Sigmoid colon (tissue), 7 donors: Measurements from ENCODE around the gene MTMR2. TPM values are rescaled to one million over a fixed set of nuclear protein-coding genes. Genes with fewer than 3 reads are reported as not detected.

Source experiments
- DNase-seq: peaks from one replicate; pipeline ENCODE4 v3.0.0-alpha.2; 2019
- H3K27ac ChIP-seq, 4 donors: fragments of 200-600 bp; sonication (generic); one replicate each; pipeline ENCODE4 v1.5.1; 2016 to 2019; ENCODE audit warnings: mild to moderate bottlenecking in 1 of 4
- H3K27me3 ChIP-seq, 3 donors: fragments of 200-600 bp; sonication (generic); one replicate each; pipeline ENCODE4 v1.5.1; 2019; ENCODE audit warnings: mild to moderate bottlenecking in 1 of 3
- H3K36me3 ChIP-seq, 4 donors: fragments of 200-600 bp; sonication (generic); one replicate each; pipeline ENCODE4 v1.5.1; 2016 to 2019
- H3K4me1 ChIP-seq, 4 donors: fragments of 200-600 bp; sonication (generic); one replicate each; pipeline ENCODE4 v1.5.1; 2017 to 2019
- H3K4me3 ChIP-seq, 4 donors: fragments of 200-600 bp; sonication (generic); one replicate each; pipeline ENCODE4 v1.5.1; 2017 to 2019; ENCODE audit warnings: mild to moderate bottlenecking in 2 of 4, moderate library complexity in 1 of 4
- H3K9me3 ChIP-seq, 4 donors: fragments of 200-600 bp in 3 of 4; sonication (generic) in 3 of 4; one replicate each; pipeline versions ENCODE4 v1.5.1 to v1.6.1; 2013 to 2019
- EP300 ChIP-seq, 4 donors: sonication (generic); formaldehyde crosslinking; IDR thresholded peaks; one replicate each; pipeline ENCODE4 v1.6.1; 2017; ENCODE audit warnings: antibody characterized with exemption in 4 of 4
- POLR2A ChIP-seq, 2 donors: fragments of 450-650 bp; IDR thresholded peaks; one replicate each; pipeline ENCODE4 v1.6.1; 2016; ENCODE audit warnings: antibody characterized with exemption in 2 of 2, mild to moderate bottlenecking in 2 of 2, moderate library complexity in 2 of 2
- POLR2AphosphoS5 ChIP-seq, 4 donors: sonication (generic); formaldehyde crosslinking; IDR thresholded peaks; one replicate each; pipeline ENCODE4 v1.6.1; 2017; ENCODE audit warnings: antibody characterized with exemption in 4 of 4
- WGBS, 2 donors: extraction: QIAGEN DNeasy Blood & Tissue Kit; methylation state at CpG; one replicate each; pipeline ENCODE4 v1.1.7; 2013; 5-methylcytosine and 5-hydroxymethylcytosine counted together
- intact Hi-C: fragments of 100-400 bp; cut with DNase I; formaldehyde crosslinking; loops from one replicate; pipeline ENCODE4 v1.15.1; 2023
- polyA plus RNA-seq, 3 donors: library from polyadenylated mRNA; stranded (reverse); fragments of 200-250 nt; gene quantifications; one replicate each; pipeline ENCODE4 v1.2.3, GENCODE V29; 2013
- total RNA-seq, 4 donors: library from RNA; depleted of rRNA; stranded (reverse); fragments of >200 nt; gene quantifications; one replicate each; pipeline ENCODE4 v1.1.0, GENCODE V29; 2016
- TF ChIP-seq, protein P1 (sequence below), 4 experiments: fragments of 450-650 bp in 3 of 4; fragments of 200-600 bp in 1 of 4; IDR thresholded peaks; one replicate each; pipeline ENCODE4 v1.5.1; 2016 to 2019; ENCODE audit warnings: antibody characterized with exemption in 4 of 4, mild to moderate bottlenecking in 3 of 4, moderate library complexity in 2 of 4
- donor health status: healthy with polysubstance abuse.
- donor health status: Bipolar disorder and iron deficiency.
- donor health status: healthy.

MTMR2 gene
- total and polyA plus RNA-seq, 7 donors, result 13.9 to 33.7 (median 17.6) TPM

DNA sequence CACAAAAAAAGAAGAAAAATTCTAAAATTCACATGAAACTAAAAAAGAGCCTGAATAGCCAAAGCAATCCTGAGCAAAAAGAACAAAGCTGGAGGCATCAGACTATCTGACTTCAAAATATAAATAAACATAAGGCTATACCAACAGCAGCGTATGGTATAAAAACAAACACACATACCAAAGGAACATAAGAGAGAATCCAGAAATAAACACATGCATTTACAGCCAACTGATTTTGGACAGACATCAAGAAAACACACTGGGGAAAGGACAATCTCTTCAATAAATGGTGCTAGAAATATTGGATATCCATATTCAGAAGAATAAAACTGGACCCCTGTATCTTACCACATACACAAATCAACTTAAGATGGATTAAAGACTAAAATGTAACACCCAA lies 2.8 kb upstream of the MTMR2 start:
- Histone ChIP-seq H3K4me1 (peaks cover 0 to 24% (median 16%) of the 10 kb centered on the region in 4 donors), H3K27me3 (no peaks in the 10 kb centered on the region), H3K36me3 (no peaks in the 10 kb centered on the region), H3K9me3 (peaks cover 0 to 6% (median 0%) of the 10 kb centered on the region in 4 donors), H3K4me3 (no peak overlapping the region), H3K27ac (no peak overlapping the region)
- intact Hi-C loops, result loop anchor here (10.0 kb wide), 1 partner anchor 318 kb away; no protein-coding TSS in a partner anchor
- DNase-seq, result no peak
- 87 to 91% methylated on average over 1 of the region's 1 CpG for WGBS, 2 donors
- no peak for TF ChIP-seq POLR2A (IDR thresholded peaks at IDR 0.05)
- TF ChIP-seq EP300 (IDR thresholded peaks at IDR 0.05), result no peak
- TF ChIP-seq, protein P1, sequence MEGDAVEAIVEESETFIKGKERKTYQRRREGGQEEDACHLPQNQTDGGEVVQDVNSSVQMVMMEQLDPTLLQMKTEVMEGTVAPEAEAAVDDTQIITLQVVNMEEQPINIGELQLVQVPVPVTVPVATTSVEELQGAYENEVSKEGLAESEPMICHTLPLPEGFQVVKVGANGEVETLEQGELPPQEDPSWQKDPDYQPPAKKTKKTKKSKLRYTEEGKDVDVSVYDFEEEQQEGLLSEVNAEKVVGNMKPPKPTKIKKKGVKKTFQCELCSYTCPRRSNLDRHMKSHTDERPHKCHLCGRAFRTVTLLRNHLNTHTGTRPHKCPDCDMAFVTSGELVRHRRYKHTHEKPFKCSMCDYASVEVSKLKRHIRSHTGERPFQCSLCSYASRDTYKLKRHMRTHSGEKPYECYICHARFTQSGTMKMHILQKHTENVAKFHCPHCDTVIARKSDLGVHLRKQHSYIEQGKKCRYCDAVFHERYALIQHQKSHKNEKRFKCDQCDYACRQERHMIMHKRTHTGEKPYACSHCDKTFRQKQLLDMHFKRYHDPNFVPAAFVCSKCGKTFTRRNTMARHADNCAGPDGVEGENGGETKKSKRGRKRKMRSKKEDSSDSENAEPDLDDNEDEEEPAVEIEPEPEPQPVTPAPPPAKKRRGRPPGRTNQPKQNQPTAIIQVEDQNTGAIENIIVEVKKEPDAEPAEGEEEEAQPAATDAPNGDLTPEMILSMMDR (IDR thresholded peaks at IDR 0.05), result no peak
- no peak for TF ChIP-seq POLR2AphosphoS5 (IDR thresholded peaks at IDR 0.05)

DNA sequence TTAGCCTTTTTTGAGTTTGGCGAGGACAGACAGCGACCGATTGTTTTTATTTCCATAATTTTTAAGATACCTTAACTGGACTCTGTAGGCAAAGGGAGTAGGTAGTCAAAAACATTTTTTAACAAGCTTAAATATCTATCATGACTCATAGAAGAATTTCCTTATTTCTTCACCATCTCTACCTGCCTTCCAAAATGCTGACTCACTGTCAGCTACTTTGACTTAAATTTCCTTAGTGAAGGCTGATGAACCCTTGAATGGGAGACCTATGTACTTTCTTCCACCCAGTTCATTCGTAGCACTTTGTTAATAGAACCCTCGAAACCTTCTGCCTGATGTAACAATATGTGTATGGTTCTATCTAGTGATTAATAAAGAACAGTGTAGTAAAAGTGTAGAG lies 1.1 kb upstream of the MTMR2 start:
- H3K9me3 ChIP-seq, result no peaks in the 10 kb centered on the region
- H3K4me1 ChIP-seq, result peaks cover 0 to 24% (median 16%) of the 10 kb centered on the region in 4 donors
- intact Hi-C loops, result loop anchor here (10.0 kb wide), 1 partner anchor 320 kb away; no protein-coding TSS in a partner anchor
- no peak for TF ChIP-seq EP300 (IDR thresholded peaks at IDR 0.05)
- TF ChIP-seq POLR2AphosphoS5 (IDR thresholded peaks at IDR 0.05), result no peak
- TF ChIP-seq POLR2A (IDR thresholded peaks at IDR 0.05), result no peak
- TF ChIP-seq, protein P1 (IDR thresholded peaks at IDR 0.05), result no peak
- no peak for DNase-seq
- peak overlapping the region in 3 of 4 donors; percentile 89 to 91 (median 91) for H3K27ac ChIP-seq
- peak overlapping the region in 1 of 4 donors; percentile 65 for H3K4me3 ChIP-seq
- no peaks in the 10 kb centered on the region for H3K36me3 ChIP-seq
- 25 to 73% methylated on average over 5 of the region's 5 CpGs for WGBS, 2 donors
- H3K27me3 ChIP-seq, result no peaks in the 10 kb centered on the region

DNA sequence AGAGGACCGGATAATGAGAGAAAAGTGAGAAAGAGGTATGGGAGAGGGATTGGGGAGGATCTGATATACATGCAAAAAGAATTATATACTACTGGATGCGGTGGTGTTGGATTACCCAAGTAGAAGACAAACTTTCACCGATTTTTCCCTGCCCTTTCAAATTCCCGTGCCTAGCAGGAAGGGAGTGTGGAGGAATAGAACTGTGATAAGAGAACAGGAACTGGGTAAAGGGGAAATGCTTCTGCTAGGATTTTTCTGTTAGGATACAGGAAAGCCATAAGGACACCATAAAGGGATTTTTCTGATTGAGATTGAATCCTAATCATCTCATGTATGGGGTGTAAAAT lies 480 bp upstream of the MTMR2 start:
- Histone ChIP-seq H3K36me3 (no peaks in the 10 kb centered on the region), H3K4me3 (peak overlapping the region; percentile 65 to 78 (median 70)), H3K9me3 (no peaks in the 10 kb centered on the region), H3K27ac (peak overlapping the region; percentile 89 to 96 (median 91)), H3K27me3 (no peaks in the 10 kb centered on the region), H3K4me1 (peaks cover 0 to 24% (median 16%) of the 10 kb centered on the region in 4 donors)
- no peak for DNase-seq
- intact Hi-C loops, result loop anchor here (5.0 to 10.0 kb wide), 2 partner anchors 320 to 418 kb away; partner anchors contain the start of gene MAML2
- TF ChIP-seq POLR2AphosphoS5 (IDR thresholded peaks at IDR 0.05) (no peak), EP300 (IDR thresholded peaks at IDR 0.05) (no peak), POLR2A (IDR thresholded peaks at IDR 0.05) (no peak)
- TF ChIP-seq, protein P1 (IDR thresholded peaks at IDR 0.05), result no peak
- WGBS, 2 donors, result 1% methylated on average over 4 of the region's 4 CpGs

DNA sequence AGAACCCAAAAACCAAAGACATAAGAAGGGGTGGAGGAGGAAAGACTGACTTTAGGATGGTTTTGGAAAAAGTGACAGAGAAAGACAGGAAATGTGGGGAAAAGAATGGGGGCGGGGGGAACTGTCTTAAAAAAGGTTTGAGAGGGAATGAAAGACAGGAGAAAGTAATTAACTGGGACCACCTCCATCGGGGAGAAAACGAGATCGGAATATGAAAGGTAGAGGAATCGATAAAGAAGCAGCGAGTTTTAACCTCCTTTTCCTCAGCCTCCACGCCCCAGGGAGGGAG lies 524 bp downstream of the MTMR2 start:
- Histone ChIP-seq H3K4me1 (peaks cover 0 to 24% (median 16%) of the 10 kb centered on the region in 4 donors), H3K27me3 (no peaks in the 10 kb centered on the region), H3K4me3 (peak overlapping the region; percentile 65 to 78 (median 70)), H3K36me3 (no peaks in the 10 kb centered on the region), H3K27ac (peak overlapping the region; percentile 89 to 96 (median 91)), H3K9me3 (no peaks in the 10 kb centered on the region)
- WGBS, 2 donors, result 0 to 1% methylated on average over 7 of the region's 7 CpGs
- intact Hi-C loops, result loop anchor here (5.0 to 10.0 kb wide), 2 partner anchors 321 to 419 kb away; partner anchors contain the start of gene MAML2
- TF ChIP-seq EP300 (IDR thresholded peaks at IDR 0.05) (no peak), POLR2A (IDR thresholded peaks at IDR 0.05) (no peak), POLR2AphosphoS5 (IDR thresholded peaks at IDR 0.05) (no peak)
- TF ChIP-seq, protein P1 (IDR thresholded peaks at IDR 0.05), result no peak
- no peak for DNase-seq
